K562 (cell line): Measurements from ENCODE around the gene PSMD13. TPM values are rescaled to one million over a fixed set of nuclear protein-coding genes. Genes with fewer than 3 reads are reported as not detected.

Source experiments
- ATAC-seq: fragments of 200-7000 bp; cut with Tn5 transposase; 3 replicates; pipeline ENCODE4 v1.9.1; 2020; ENCODE audit warnings: moderate library complexity
- BruUV-seq: library from RNA; stranded (reverse); fragments of 400-500 nt; replicated peaks from 2 replicates; lab custom pipeline; 2021; lab: Mats Ljungman, UMichigan
- CTCF ChIA-PET: fragments of 300-600 bp; formaldehyde crosslinking; extraction: SDS; loops from one replicate; lab custom pipeline; 2021; ENCODE audit warnings: low intra/inter-chr PET ratio; lab: Yijun Ruan, JAX
- POLR2A ChIA-PET: fragments of 300-600, 350-650 bp; sonication (Branson Sonifier 250); formaldehyde crosslinking; extraction: SDS; loops from one replicate; lab custom pipeline; 2021; ENCODE audit warnings: antibody characterized with exemption, inconsistent platforms; lab: Yijun Ruan, JAX
- DNase-seq, 4 experiments: peaks; one replicate each; pipeline versions ENCODE4 v3.0.0 to v3.0.0-alpha.2; 2011 to 2018; ENCODE audit warnings: low spot score in 3 of 4, mixed read lengths in 3 of 4; ENCODE audit errors: extremely low read depth in 1 of 4
- FAIRE-seq: peaks from 2 replicates; lab custom pipeline; 2011; peaks lifted over from hg19 to GRCh38; lab: Jason Lieb, UNC
- H2AFZ ChIP-seq: 2 replicates; pipeline ENCODE4 v1.6.0; 2011; ENCODE audit warnings: low read depth, low read length, control low read depth, inconsistent platforms
- H3K27ac ChIP-seq: fragments of 200-600 bp; 3 replicates; pipeline ENCODE4 v1.8.0; 2011; ENCODE audit warnings: low read depth, mild to moderate bottlenecking, control low read depth, inconsistent platforms, low read length, moderate library complexity, mixed read lengths; ENCODE audit errors: extremely low read depth
- H3K27me3 ChIP-seq, 2 experiments: fragments of 300-600 bp in 1 of 2; 2 replicates in 1 of 2; 3 replicates in 1 of 2; pipeline versions ENCODE4 v1.6.0 to v1.8.0; 2011; ENCODE audit warnings: inconsistent platforms in 2 of 2, low read length in 2 of 2, mild to moderate bottlenecking in 1 of 2, mixed read lengths in 1 of 2, moderate library complexity in 1 of 2; ENCODE audit not compliant: control insufficient read depth in 2 of 2, insufficient read depth in 2 of 2
- H3K36me3 ChIP-seq: fragments of 300-600 bp; 3 replicates; pipeline ENCODE4 v1.8.0; 2011; ENCODE audit warnings: mild to moderate bottlenecking, low read length, inconsistent platforms; ENCODE audit not compliant: control insufficient read depth, insufficient read depth
- H3K4me1 ChIP-seq, 2 experiments: fragments of 200-600 bp in 1 of 2; replicated peaks in 1 of 2; 2 replicates in 1 of 2; 3 replicates in 1 of 2; pipeline versions ENCODE4 v1.5.1 to v1.8.0; 2011; ENCODE audit warnings: inconsistent platforms in 2 of 2, low read length in 2 of 2, mild to moderate bottlenecking in 1 of 2, mixed read lengths in 1 of 2, moderate library complexity in 1 of 2; ENCODE audit not compliant: control insufficient read depth in 2 of 2, insufficient read depth in 2 of 2
- H3K4me2 ChIP-seq: 2 replicates; pipeline ENCODE4 v1.6.1; 2011; ENCODE audit warnings: low read length, control low read depth, inconsistent platforms, mixed read lengths; ENCODE audit not compliant: insufficient read depth
- H3K4me3 ChIP-seq: fragments of 200-600 bp; sonication (generic), shearing (Covaris generic); 2 replicates; pipeline ENCODE4 v1.5.1; 2016; ENCODE audit warnings: control low read depth, inconsistent platforms
- H3K79me2 ChIP-seq: fragments of 200-600 bp; 3 replicates; pipeline ENCODE4 v1.8.0; 2011; ENCODE audit warnings: low read length, inconsistent platforms; ENCODE audit not compliant: control insufficient read depth, insufficient read depth
- H3K9ac ChIP-seq, 2 experiments: 2 replicates each; pipeline versions ENCODE4 v1.6.0 to v1.6.1; 2011; ENCODE audit warnings: low read depth in 2 of 2, low read length in 2 of 2, control low read depth in 1 of 2, inconsistent platforms in 1 of 2, mild to moderate bottlenecking in 1 of 2, mixed read lengths in 1 of 2; ENCODE audit not compliant: insufficient read depth in 1 of 2
- H3K9me1 ChIP-seq: one replicate; pipeline ENCODE4 v1.6.0; 2011; ENCODE audit warnings: inconsistent platforms, mild to moderate bottlenecking, low read length, moderate library complexity; ENCODE audit not compliant: control insufficient read depth, insufficient read depth
- H3K9me3 ChIP-seq: replicated peaks from 2 replicates; pipeline ENCODE4 v1.5.1; 2011; ENCODE audit warnings: low read depth, low read length, inconsistent platforms; ENCODE audit not compliant: control insufficient read depth, insufficient read depth
- H4K20me1 ChIP-seq: replicated peaks from 2 replicates; pipeline ENCODE4 v1.6.1; 2011; ENCODE audit warnings: low read length, inconsistent platforms, mixed read lengths; ENCODE audit not compliant: control insufficient read depth, insufficient read depth
- HMG20A ChIP-seq: fragments of 450-650 bp; formaldehyde crosslinking; conservative IDR thresholded peaks from 2 replicates; pipeline ENCODE4 v1.4.0; 2020; ENCODE audit warnings: mild to moderate bottlenecking, mixed read lengths
- POLR2G ChIP-seq: fragments of 200-400 bp; formaldehyde crosslinking; IDR thresholded peaks from 2 replicates; pipeline ENCODE4 v1.6.1; 2017; ENCODE audit warnings: low read depth, mild to moderate bottlenecking, antibody characterized with exemption, low read length, moderate library complexity
- WGBS: fragments of 100-300 bp; shearing (Covaris generic); methylation state at CpG from one replicate; pipeline ENCODE4 v1.1.6; 2016; ENCODE audit warnings: low coverage, mixed read lengths; ENCODE audit not compliant: insufficient coverage; ENCODE audit errors: missing lambda C conversion rate; 5-methylcytosine and 5-hydroxymethylcytosine counted together
- in situ Hi-C: fragments of 300-500 bp; cut with MboI; formaldehyde crosslinking; loops from 4 replicates; pipeline ENCODE4 v1.15.0; 2018; ENCODE audit warnings: inconsistent platforms, mixed read lengths
- intact Hi-C: fragments of 100-400 bp; cut with micrococcal nuclease; formaldehyde crosslinking; loops from 2 replicates; pipeline ENCODE4 v1.14.2; 2022
- polyA plus RNA-seq, 8 experiments: library from polyadenylated mRNA; depleted of rRNA in 4 of 8; stranded (reverse) in 5 of 8; unstranded in 3 of 8; fragments of >200 nt; fragmentation: Nextera tagmentation in 2 of 8; fragmentation: Illumina TruSeq in 1 of 8; extraction: Ambion mirVana in 2 of 8; extraction: Trizol in 1 of 8; gene quantifications; 2 replicates each; pipeline versions ENCODE4 v1.2.1 to v1.2.3, GENCODE V29; 2011 to 2014; ENCODE audit warnings: inconsistent platforms in 1 of 8, missing spikeins in 1 of 8
- total RNA-seq, 7 experiments: library from RNA; depleted of rRNA in 6 of 7; stranded (reverse); fragments of >200 nt in 6 of 7; fragmentation: Illumina TruSeq in 2 of 7; extraction: Trizol in 2 of 7; gene quantifications; 2 replicates each; pipeline versions ENCODE4 v1.2.1 to v1.2.3, GENCODE V29; 2011 to 2021; ENCODE audit warnings: low replicate concordance in 1 of 7

The PSMD13 gene
- total and polyA plus RNA-seq, 9 of the 15 experiments (the other 6 are each of a cell fraction or from before 2014, with no cell fraction given): 185 to 383 (median 267) TPM

GRCh38 chr11:196786-197731 lies 39.7 kb upstream of the PSMD13 start:
- ATAC-seq (peak; percentile 7; the same call in 2 of the 3 replicates), FAIRE-seq (no peak), DNase-seq (no peak)
- peaks cover 8% of the 10 kb centered on the region; the same call in 2 of the 3 replicates for H3K36me3 ChIP-seq
- H2AFZ ChIP-seq: no peak overlapping the region
- H3K9me3 ChIP-seq: no peaks in the 10 kb centered on the region
- H3K9me1 ChIP-seq: no peaks in the 10 kb centered on the region
- 0 out of 4 replicates have a peak overlapping the region, but pooled peaks of 1 of the 2 experiments have one; percentile 64 for H3K9ac ChIP-seq
- in situ Hi-C loops: loop anchor here (5.0 kb wide), 1 partner anchor 320 kb away; no protein-coding TSS in a partner anchor
- H3K27ac ChIP-seq: no peak overlapping the region
- H4K20me1 ChIP-seq: no peaks in the 10 kb centered on the region; the same call in 1 of the 2 replicates
- TF ChIP-seq HMG20A (CRISPR knock-in tag) (no peak), POLR2G (peak; percentile 52; the same call in 1 of the 2 replicates)
- no TSS peak for BruUV-seq
- no peaks in the 10 kb centered on the region for H3K79me2 ChIP-seq
- H3K4me2 ChIP-seq: no peak overlapping the region
- WGBS: 45% methylated on average over 21 of the region's 23 CpGs
- no peak overlapping the region for H3K4me3 ChIP-seq
- POLR2A ChIA-PET: interaction anchor here (0.6 to 2.4 kb wide), 4 partner anchors 8 to 321 kb away, joined by 3 to 23 read pairs (median 4); partner anchors contain the start of genes BET1L and RIC8A
- no peaks in the 10 kb centered on the region for H3K27me3 ChIP-seq
- CTCF ChIA-PET: no interaction called here
- intact Hi-C loops: no loop called here
- peaks cover 7 to 27% of the 10 kb centered on the region in 2 experiments; a peak in 4 of 5 replicates for H3K4me1 ChIP-seq
